HG03521 (cell line): ENCODE results near the gene KLHL36.
"Not testable (repeated sequence)": the region's sequence is repeated elsewhere in the genome, so short reads cannot be mapped to it uniquely, and the experiment has no call there.

ENCODE experiments used
- ATAC-seq: cut with Tn5 transposase; IDR thresholded peaks from one replicate; pipeline ENCODE4 v1.9.1; 2021; ENCODE audit warnings: mild to moderate bottlenecking, moderate library complexity; ENCODE audit not compliant: unreplicated experiment

The KLHL36 gene

GRCh38 chr16:84667600-84668309 is 19.4 kb downstream of the KLHL36 start:
- no peak for ATAC-seq

- no peak for ATAC-seq
These were observed 21.8 kb downstream of the KLHL36 start for GRCh38 chr16:84670063-84670462.

GRCh38 chr16:84672276-84673202 is 24.2 kb downstream of the KLHL36 start:
- ATAC-seq = peak; percentile 50

DNA sequence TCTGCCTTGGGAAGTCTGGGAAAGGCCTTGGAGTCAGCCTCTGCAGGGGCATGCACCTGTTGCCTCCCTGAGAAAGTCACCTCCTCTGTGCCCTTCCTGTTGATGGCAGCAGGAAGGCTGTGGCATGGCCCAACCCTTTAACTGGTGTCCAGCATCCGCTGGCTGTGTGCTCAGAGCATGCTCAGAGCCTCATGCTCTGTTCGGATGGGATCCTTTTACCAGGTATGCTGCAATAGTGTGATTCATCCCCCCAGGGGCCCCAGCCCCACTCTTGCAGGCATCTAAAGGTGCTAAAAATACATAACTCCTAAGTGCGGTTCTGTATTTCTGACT is 24.9 kb downstream of the KLHL36 start:
- no peak for ATAC-seq

- ATAC-seq = no peak
These were observed 25.2 kb downstream of the KLHL36 start for GRCh38 chr16:84673561-84673960.

GRCh38 chr16:84675423-84675822 is 27.1 kb downstream of the KLHL36 start:
- ATAC-seq = no peak

- no peak for ATAC-seq
These were observed 27.6 kb downstream of the KLHL36 start for GRCh38 chr16:84675884-84676283.

GRCh38 chr16:84677017-84677803 is 28.9 kb downstream of the KLHL36 start:
- ATAC-seq = no peak

DNA sequence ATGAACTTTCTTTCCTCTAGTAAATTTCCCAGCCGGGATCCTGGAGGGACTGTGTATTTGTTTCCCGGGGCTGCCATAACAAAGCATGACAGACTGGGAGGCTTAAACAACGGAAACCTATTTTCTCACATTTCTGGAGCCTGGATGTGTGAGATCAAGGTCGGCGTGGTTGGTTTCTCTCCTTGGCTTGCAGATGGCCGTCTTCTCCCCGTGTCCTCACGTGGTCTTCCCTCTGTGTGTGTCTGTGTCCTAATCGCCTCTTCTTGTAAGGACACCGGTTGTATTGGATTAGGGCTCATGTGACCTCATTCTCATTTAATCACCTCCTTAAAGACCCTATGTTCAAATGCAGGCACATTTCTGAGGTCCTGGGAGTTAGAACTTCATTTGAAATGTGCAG is 29.5 kb downstream of the KLHL36 start:
- no peak for ATAC-seq

DNA sequence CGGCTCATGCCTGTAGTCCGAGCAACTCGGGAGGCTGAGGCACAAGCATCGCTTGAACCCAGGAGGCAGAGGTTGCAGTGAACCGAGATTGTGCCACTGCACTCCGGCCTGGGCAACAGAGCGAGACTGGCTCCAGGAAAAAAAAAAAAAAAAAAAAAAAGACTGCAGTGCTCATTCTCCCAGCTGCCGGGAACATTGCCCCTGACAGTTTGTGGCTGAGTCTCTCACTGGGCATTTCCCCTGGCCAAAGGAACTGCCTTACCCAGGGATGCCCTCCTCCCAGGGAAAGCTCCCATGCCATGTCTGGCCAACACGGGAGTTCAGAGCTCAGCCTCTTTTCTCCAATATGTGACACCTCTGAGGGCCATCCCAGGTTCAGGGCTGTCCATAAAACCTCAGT is 30.2 kb downstream of the KLHL36 start:
- ATAC-seq = no peak

DNA sequence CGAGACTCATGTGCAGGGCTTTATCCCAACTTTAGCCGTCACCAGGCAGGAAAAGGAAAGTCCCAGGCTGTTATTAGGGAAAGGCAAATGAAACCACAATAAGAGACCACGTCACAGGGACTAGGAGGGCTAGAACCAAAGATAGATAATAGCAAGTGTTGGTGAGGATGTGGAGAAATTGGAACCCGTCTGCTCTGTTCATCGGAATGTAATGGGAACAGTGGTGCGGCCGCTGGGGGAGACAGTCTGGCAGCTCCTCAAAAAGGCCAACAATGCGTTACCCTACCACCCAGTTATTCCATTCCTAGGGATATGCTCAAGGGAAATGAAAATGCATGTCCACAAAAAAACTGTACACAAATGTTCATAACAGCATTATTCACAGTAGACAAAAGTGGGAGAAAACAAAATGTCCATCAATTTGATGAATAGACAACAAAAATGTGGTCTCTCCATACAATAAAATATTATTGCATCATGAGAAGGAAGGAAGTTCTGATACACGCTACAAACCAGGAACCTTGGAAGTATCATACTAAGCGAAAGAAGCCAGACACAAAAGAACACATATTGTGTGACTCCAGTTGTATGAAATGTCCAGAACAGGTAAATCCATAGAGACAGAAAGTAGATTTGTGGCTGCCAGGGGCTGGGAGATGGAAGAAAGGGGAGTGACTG is 32.0 kb downstream of the KLHL36 start:
- ATAC-seq = no peak

- no peak for ATAC-seq
These were observed 32.7 kb downstream of the KLHL36 start for GRCh38 chr16:84680843-84681629.

DNA sequence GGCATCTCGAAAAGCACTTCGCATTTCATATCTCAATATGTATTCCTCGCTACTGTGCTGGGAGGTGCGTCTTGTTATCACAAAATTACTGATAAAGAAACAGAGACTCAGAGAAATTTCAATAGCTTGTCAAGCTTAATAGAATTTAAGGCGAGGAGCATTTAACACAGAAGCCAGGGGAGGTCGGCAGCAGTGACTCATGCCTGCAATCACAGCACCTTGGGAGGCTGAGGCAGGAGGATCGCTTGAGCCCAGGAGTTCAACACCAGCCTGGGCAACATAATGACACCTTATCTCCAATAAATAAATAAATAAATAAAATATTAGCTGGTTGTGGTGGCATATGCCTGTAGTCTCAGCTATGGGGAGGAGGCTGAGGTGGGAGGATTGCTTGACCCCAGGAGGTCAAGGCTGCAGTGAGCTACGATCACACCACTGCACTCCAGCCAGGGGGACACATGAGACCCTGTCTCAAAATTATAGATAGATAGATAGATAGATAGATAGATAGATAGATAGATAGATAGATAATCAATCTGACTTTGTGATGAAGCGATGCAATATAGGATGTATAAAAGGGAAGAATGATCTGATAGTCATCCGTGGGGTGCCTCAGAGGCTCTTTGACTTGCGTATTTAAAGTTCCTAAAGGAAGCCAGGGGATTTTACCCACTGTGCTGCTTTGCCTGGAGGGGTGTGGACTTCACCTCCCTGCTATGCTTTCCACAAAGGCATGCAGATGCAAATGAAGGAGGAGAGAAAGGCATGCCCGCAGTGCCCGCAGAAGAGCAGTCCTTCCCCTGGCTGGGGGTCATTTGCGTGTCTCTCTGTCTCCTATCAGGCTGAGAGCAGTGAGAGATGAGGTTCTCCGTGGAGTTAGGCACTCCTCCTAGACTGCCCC is 35.6 kb downstream of the KLHL36 start:
- ATAC-seq = no peak

- ATAC-seq = no peak
These were observed 36.3 kb downstream of the KLHL36 start for GRCh38 chr16:84684592-84684965.

- no peak for ATAC-seq
These were observed 36.9 kb downstream of the KLHL36 start for GRCh38 chr16:84685210-84685609.

GRCh38 chr16:84686707-84687298 is 38.5 kb downstream of the KLHL36 start:
- no peak for ATAC-seq

DNA sequence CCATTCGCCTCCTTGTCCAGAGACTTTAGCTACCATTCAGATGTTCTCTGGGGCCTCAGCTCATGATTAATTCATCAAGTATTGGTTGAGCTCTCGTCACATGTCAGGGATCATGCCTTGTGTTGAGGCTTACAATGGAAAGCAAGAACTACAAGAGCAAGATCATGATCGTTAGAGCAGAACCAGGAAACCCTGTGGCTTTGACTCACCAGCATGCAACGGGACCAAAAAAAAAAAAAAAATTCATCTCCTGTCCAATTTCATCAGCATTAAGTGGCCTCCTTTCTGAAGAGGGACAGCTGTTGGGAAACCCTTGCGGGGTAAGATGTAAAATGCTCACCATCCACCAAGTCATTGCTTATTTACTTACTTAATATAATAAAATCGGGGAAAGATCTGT is 39.4 kb downstream of the KLHL36 start:
- no peak for ATAC-seq

- ATAC-seq = not testable (repeated sequence)
These were observed 39.9 kb downstream of the KLHL36 start for GRCh38 chr16:84688163-84688562.

- no peak for ATAC-seq
These were observed 40.8 kb downstream of the KLHL36 start for GRCh38 chr16:84689111-84689510.
